ENCODE data around the gene BUD13.

The BUD13 gene

DNA sequence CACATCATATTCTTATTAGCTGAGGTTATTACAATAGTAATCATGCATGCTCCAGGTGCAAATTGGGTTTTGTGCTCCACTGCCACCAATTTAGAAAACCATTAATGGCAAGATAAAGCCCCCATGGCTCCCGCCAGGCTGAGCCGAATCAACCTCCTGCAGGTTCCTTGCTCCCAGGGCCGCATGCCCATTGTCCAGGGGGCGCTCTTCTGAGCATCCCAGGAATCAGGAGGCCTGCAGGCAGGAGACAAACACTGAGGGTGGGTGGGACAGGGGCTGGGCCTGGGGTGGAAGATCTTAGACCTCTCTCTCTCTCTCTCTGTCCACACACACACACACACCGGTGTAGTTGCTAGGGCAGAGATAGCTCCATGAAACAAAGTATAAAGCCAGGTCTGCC is 57.4 kb downstream of the BUD13 start:
- DNase-seq (ENCODE audit: low spot score) = no peak

DNA sequence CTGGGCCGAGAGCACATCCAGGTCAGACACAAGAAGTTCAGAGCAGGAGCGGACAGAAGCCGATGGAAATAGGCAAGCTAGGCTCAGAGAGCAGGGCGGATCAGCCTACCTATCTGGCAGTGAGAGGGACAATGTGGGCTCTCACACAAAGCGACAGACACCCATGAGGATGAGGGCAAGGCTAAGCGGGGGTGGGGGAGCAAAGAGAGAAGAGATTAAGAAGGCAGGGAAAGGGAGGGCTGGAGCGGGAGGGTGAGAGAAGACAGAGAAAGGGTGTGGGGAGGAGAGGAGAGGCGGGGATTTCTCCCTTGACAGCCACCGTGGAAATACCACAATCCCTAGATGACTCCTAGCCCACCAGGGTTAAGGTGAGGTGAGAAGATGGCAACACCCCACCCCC is 57.9 kb downstream of the BUD13 start:
- DNase-seq (ENCODE audit: low spot score) = no peak

- no peak for DNase-seq (ENCODE audit: low spot score)
Measured at GRCh38 chr11:116712428-116712827, 60.4 kb downstream of the BUD13 start.

GRCh38 chr11:116710762-116711161 is 62.0 kb downstream of the BUD13 start:
- DNase-seq (ENCODE audit: low spot score) = no peak

- DNase-seq (ENCODE audit: low spot score) = no peak
Measured at GRCh38 chr11:116710001-116710674, 62.6 kb downstream of the BUD13 start.

DNA sequence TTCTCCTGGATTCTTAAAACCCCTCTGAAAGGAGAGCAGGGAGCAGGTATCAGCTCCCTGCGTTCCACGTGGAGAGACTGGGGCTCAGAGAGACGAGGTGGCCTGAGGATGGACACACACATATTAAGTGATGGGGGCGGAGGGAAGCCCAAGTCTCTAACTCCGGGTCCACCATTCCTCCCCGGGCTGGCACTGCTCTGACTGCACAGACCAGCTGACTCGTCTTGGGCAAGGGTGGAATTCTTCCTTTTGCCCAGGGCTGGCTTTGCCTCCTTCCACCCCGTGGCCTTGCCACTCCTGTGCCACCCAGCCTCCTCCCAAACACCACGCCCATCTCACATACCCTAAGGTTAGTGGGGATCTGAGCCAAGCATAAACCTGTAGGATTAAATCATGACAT is 65.0 kb downstream of the BUD13 start:
- DNase-seq (ENCODE audit: low spot score) = no peak

DNA sequence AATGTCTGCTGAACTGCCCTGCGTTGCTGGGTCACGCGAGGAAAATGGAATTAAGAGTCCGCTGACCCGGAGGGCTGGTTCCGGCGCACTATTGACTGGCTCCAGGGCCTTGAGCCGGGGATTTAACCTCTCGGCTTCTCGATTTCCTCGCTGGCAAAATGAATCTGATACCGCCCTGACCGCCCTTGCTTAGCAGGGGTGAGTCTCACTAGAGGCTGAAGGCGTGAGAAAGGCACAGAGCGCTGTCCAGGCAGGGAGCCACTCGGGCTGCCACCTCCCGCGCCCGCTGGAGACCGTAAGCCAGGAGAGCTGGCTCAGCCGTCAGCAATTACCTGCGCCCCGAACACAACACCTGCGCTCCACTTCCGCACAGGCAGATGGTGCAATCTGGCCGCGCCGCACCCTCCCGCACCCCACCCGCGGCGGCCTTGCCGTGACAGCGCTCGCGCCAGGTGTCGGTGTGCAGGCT is 65.6 kb downstream of the BUD13 start:
- no peak for DNase-seq (ENCODE audit: low spot score)

- DNase-seq (ENCODE audit: low spot score) = no peak
Measured at GRCh38 chr11:116703421-116703820, 69.4 kb downstream of the BUD13 start.

GRCh38 chr11:116702772-116703385 is 69.9 kb downstream of the BUD13 start:
- DNase-seq (ENCODE audit: low spot score) = no peak

DNA sequence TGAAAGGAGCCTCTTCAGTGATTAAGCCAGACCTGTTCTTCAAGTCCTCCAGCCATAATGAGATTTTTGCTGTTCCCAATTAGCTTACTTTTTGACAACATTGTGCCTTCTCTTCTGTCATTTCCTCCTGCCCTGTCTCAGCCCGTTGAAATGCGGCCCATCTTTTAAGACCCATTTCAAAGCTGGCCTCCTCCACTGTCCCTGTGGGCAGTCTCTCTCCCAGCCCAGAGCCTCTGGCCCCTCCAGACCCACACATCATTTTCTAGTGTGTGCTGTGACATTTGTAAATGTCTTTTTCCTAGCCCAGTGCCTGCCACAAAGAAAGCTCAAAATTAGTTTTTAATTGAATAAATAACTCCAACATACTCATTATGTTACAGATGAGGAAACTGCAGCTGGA is 70.9 kb downstream of the BUD13 start:
- DNase-seq (ENCODE audit: low spot score) = no peak

- DNase-seq (ENCODE audit: low spot score) = no peak
Measured at GRCh38 chr11:116701297-116701801, 71.4 kb downstream of the BUD13 start.

GRCh38 chr11:116700586-116701220 is 72.1 kb downstream of the BUD13 start:
- DNase-seq (ENCODE audit: low spot score) = no peak
